ENCODE measurements around the gene LRRC18. TPM values are rescaled to one million over a fixed set of nuclear protein-coding genes. Genes with fewer than 3 reads are reported as not detected.

The LRRC18 gene
- total RNA-seq, 1 experiment from 2014 or later = not detected

DNA sequence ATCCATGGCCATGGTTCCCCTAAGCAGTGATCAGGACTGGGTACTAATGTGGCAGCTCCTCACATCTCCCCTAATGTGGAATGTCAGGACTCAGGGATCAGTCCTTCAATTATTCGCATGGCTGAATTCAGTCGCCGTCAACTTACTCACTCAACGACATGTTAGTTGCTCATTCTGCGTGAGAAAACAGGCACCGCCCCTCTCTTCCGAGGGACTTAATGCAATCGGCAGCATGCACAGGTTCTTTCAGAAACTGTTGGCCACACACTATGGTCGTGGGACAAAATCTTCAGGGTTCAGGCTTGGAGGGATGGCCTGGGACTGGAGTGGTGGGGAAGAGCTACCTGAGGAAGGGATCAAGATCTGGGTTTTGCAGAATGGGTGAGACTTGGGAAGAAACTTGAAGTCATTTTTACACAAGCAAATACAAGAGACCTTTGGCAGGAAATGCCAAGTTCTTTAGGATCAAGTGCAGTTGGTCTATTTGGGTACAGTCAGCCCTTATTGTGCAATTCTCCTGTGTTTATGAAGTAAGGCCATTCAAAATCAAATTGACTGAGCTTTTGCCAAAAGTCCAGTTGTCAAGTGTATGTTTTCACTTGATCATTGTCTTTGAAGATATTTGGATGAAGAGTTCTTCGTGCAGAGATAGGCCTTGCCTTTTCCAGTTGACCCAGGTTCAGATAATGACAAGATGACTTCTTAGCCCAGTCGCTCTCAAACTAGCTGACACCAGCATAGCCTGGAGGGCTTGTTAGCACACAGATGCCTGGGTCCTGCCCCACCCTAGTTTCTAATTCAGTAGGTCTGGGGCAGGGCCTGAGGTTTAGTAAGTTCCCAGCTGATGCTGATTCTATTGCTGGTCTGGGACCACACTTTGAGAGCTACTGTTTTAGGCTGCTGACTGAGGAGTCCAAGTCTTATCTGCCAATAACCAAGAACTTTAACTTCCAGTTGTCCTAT, 48.5 kb downstream of the LRRC18 start:
- TF ChIP-seq, protein P1, sequence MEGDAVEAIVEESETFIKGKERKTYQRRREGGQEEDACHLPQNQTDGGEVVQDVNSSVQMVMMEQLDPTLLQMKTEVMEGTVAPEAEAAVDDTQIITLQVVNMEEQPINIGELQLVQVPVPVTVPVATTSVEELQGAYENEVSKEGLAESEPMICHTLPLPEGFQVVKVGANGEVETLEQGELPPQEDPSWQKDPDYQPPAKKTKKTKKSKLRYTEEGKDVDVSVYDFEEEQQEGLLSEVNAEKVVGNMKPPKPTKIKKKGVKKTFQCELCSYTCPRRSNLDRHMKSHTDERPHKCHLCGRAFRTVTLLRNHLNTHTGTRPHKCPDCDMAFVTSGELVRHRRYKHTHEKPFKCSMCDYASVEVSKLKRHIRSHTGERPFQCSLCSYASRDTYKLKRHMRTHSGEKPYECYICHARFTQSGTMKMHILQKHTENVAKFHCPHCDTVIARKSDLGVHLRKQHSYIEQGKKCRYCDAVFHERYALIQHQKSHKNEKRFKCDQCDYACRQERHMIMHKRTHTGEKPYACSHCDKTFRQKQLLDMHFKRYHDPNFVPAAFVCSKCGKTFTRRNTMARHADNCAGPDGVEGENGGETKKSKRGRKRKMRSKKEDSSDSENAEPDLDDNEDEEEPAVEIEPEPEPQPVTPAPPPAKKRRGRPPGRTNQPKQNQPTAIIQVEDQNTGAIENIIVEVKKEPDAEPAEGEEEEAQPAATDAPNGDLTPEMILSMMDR (IDR thresholded peaks at IDR 0.05 in 2 of 3, conservative IDR thresholded peaks at IDR 0.05 in 1 of 3; ENCODE audit: borderline replicate concordance in 1 of 3, insufficient read depth in 1 of 3, low read depth in 2 of 3, low read length in 2 of 3) = no peak
- TF ChIP-seq, protein P2, sequence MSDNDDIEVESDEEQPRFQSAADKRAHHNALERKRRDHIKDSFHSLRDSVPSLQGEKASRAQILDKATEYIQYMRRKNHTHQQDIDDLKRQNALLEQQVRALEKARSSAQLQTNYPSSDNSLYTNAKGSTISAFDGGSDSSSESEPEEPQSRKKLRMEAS (IDR thresholded peaks at IDR 0.05) = no peak
- no peak for TF ChIP-seq SIN3A (IDR thresholded peaks at IDR 0.05; ENCODE audit: low read depth)
- TF ChIP-seq POLR2A (IDR thresholded peaks at IDR 0.05; ENCODE audit: borderline replicate concordance, extremely low read depth, insufficient read depth, insufficient read length) = no peak
- TF ChIP-seq EZH2phosphoT487 (IDR thresholded peaks at IDR 0.05; ENCODE audit: borderline replicate concordance) = no peak
- no peak for TF ChIP-seq FOSL1 (IDR thresholded peaks at IDR 0.05; ENCODE audit: low read depth)
- Histone ChIP-seq H3K4me2 (ENCODE audit: low read length) (no peak overlapping the region), H2AFZ (ENCODE audit: low read depth, low read length, poor library complexity, severe bottlenecking) (no peak overlapping the region), H3K36me3 (ENCODE audit: control insufficient read depth in 1 of 2, insufficient read depth in 2 of 2, low read length in 2 of 2) (no peaks in the 10 kb centered on the region), H3K4me1 (ENCODE audit: control insufficient read depth in 1 of 2, insufficient read depth in 2 of 2, low read length in 2 of 2) (no peaks in the 10 kb centered on the region), H4K20me1 (ENCODE audit: insufficient read depth) (no peaks in the 10 kb centered on the region), H3K9ac (ENCODE audit: low read length) (no peak overlapping the region), H3K9me3 (ENCODE audit: control insufficient read depth in 1 of 2, insufficient read depth in 1 of 2, low read depth in 1 of 2, low read length in 2 of 2) (no peaks in the 10 kb centered on the region), H3K27ac (ENCODE audit: low read depth, low read length) (no peak overlapping the region), H3K4me3 (replicated peaks in 1 of 2; ENCODE audit: low read depth in 1 of 2, low read length in 2 of 2) (no peak overlapping the region), H3K9me2 (ENCODE audit: insufficient read depth) (no peaks in the 10 kb centered on the region), H3K79me2 (ENCODE audit: insufficient read depth, low read length) (no peaks in the 10 kb centered on the region), H3K27me3 (ENCODE audit: insufficient read depth, low read length) (peaks cover 35% of the 10 kb centered on the region; the same call in 1 of the 2 replicates)
- POLR2A ChIA-PET = no interaction called here
- RAD21 ChIA-PET (ENCODE audit: low non-redundant PET in 1 of 2, low total read pairs in 2 of 2, uncharacterized antibody in 2 of 2, unreplicated experiment in 2 of 2) = no interaction called here
- intact Hi-C loops (cut with micrococcal nuclease) = no loop called here
- BruUV-seq (replicated peaks) = no TSS peak
- DNase-seq (ENCODE audit: low read depth, low spot score) (no peak), ATAC-seq (no peak)
- CTCF ChIA-PET = no interaction called here

Data from HCT116 (cell line).